ENCODE data around the gene ZNF668.

Gene ZNF668

DNA sequence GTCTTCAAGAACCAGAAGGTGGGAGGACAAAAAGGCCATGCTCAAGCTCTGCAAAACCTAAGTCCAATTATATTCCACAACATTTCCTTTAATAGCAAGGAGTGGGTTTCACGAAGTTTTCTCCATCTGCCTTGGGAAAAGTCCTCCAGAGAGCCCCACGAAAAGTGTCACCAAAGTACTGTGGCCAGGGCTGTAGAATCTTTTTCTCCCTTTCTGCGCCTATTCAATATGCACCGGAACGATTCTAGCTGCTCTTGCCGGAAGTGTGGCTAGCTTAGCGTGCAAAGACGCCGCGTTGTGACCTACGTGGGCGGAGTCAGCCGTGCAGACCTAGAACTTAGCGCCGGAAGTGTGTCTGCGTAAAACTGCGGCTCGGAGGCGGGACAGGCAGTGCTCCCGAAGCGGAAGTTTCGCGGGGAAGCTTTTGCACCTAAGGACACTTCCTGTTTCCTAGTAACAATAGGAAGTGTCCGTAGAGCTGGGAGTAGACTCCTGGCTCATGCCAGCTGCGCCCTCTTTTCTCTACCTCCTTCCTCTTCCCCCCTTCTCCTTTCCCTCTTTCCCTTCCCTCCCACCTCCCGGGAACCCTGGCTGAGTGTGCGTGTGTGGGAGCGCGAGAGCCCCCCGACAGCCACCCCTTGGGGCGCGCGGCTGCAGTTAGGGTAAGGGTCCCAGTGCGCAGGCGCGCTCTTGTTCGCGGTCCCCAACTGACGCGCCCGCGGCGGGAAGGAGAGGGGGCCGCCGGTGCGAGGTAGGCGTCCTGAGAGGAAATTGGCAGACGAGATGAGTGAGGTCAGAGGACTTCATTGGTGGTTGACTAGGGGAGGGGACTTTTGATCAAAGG, at the start of gene ZNF668, which contains the start of gene ZNF646:
ZNF668 (minus strand) TSS at position 271 of the 844 bp plus-strand sequence. CDS start 9,781 bp downstream, outside the sequence.
ZNF646 (plus strand) TSS at position 453 of the 844 bp plus-strand sequence. CDS start 1,903 bp downstream, outside the sequence.
- intact Hi-C loops (cut with DNase I) = loop anchor here (5.0 kb wide), 1 partner anchor 42 kb away; the partner anchor contains the start of gene STX4
- peak; percentile 97 to 100 (median 99) for DNase-seq

DNA sequence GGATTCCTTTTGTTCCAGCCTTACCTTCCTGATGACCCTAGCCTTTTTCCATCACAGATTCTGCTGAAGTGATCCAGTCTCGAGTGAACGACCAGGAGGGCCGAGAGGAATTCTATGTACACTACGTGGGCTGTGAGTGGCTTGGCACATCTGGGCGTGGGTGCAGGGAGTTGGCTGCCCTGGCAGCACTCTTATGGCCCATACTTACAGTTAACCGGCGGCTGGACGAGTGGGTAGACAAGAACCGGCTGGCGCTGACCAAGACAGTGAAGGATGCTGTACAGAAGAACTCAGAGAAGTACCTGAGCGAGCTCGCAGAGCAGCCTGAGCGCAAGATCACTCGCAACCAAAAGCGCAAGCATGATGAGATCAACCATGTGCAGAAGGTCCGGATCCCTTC, 46.1 kb upstream of the ZNF668 start:
- no peak for DNase-seq
- intact Hi-C loops (cut with DNase I) = no loop called here

DNA sequence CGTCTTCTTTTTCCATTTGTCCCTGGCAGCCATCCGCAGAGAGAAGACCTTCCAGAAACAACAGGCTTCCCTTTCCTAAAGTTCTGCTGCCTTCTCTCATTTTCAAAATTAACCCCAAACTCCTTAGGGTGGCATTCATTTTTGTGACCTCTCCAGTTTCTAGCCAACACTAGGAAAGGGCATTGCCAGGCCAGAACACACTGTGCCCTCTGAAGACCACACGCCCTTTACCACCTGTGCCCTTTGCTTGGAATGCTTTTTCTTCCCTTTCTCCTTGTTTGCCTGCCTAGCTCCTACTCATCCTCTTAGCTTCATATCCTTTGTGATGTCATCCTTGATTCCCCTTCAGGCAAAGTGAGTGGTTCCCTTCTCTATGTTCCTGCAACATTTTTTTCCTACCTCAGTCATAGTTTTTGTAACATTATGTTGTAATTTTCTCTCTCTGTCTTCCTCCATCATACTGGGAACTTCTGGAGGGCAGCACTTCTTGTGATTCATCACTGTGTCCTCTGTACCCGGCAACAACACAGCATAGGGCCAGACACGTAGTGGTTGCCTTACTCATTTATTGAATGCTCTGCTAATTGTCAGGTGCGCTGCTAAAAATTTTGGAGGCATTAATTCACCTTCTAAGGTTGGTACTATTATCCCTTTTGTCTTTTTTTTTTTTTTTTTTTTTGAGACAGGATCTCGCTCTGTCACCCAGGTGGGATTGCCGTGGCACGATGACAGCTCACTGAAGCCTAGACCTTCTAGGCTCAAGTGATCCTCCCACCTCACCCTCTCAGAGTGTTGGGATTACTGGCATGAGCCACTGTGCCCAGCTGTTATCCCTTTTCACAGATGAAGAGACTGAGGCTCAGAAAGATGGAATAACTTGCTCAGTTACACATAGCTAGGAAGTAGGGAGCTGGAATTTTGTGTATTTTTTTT, 44.4 kb upstream of the ZNF668 start:
- intact Hi-C loops (cut with DNase I) = no loop called here
- DNase-seq = peak in 1 of 42 donors; percentile 32

DNA sequence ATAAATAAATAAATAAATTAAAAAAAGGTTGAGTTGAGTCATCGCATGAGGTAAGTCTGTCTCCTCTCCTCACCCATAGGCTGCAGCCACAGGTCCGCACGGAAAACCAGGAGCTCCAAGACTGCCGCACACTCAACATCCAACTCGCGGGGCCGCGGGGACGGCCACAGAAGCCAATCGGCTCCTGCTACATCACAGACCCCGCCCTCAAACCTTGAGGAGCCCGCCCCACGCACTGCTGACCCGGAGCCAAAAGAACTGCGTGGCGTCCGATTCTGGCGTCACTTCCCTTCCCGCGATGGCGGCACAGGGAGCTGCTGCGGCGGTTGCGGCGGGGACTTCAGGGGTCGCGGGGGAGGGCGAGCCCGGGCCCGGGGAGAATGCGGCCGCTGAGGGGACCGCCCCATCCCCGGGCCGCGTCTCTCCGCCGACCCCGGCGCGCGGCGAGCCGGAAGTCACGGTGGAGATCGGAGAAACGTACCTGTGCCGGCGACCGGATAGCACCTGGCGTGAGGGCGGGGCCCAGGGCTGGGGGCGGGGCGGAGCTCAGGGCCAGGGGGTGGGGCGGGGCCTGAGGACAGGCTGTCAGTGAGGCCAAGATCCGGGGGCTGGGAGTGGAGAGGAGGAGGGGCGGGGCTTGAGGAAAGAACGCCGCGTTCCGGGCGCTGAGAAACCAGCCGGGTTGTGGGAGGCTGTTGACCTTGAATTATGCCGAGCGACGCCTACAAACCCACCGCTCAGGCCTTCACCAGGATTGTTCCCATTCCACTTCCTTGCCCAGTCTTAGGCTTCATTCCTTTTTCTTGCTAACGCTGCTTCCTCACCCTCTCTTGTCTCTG, 43.6 kb upstream of the ZNF668 start, which contains the start of gene KAT8:
KAT8 (plus strand) TSS at position 281 of the 839 bp plus-strand sequence; CDS start at position 299, 18 bp downstream.
- intact Hi-C loops (cut with DNase I) = no loop called here
- peak; percentile 97 to 100 (median 99) for DNase-seq

DNA sequence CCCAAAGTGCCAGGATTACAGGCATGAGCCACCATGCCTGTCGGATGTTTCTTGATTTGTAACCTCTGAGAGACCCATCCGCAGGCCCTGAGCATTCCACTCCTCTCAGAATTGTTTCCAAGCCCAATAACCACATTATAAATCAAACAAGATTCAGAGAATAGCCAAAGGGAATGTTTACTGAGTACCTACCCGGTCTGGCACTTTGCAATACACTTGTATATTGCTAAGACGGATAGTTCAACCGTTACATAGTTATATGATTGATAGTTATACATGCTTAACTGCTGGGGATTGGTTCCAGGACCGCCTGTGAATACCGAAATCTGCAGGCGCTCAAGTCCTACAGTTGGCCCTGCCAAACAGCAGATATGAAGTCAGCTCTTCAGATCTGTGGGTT, 40.4 kb upstream of the ZNF668 start:
- DNase-seq = no peak
- intact Hi-C loops (cut with DNase I) = no loop called here

DNA sequence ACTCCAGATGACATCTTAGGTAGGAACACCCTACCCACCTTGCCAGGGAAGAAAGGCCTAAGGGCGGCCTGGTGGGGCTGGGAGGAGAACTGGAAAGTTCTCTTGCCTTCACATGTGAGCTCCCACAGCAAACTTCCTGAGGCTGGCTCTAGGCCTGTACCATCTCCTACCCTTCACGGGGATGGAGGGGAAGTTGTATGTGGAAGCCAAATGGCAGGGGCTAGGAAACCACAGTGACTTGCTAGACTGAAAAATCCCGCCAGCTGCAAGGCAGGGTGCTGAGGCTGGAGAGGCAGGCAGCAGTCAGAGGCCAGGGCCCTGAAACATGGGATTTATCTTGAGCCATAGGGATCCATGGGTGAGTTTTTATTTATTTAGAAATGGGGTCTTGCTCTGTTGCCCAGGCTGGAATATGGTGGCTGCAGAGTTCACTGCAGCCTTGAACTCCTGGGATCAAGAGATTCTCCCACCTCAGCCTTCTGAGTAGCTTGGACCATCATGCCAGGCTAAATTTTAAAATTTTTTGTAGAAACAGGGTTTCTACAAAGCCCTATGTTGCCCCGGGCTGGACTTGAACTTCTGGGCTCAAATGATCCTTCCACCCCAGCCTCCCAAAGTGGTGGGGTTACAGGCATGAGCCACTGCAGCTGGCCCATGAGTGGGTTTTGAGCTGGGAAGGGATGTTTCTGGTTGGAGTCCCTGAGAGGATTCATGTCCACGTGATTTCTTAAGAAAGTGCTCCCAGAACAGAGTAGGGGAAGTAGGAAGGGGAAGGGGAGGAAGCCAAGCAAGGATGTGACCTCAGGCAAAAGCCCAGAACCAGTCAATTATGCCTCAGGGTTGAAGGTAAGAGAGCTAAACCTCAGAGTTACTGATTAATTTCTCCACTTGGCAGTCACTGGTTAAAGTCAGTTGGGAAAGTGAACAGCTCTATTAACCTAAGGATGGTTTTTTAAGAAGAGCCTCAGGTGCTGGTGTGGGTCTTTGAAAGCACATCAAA, 39.4 kb upstream of the ZNF668 start:
- DNase-seq = peak in 1 of 42 donors; percentile 52
- intact Hi-C loops (cut with DNase I) = no loop called here

DNA sequence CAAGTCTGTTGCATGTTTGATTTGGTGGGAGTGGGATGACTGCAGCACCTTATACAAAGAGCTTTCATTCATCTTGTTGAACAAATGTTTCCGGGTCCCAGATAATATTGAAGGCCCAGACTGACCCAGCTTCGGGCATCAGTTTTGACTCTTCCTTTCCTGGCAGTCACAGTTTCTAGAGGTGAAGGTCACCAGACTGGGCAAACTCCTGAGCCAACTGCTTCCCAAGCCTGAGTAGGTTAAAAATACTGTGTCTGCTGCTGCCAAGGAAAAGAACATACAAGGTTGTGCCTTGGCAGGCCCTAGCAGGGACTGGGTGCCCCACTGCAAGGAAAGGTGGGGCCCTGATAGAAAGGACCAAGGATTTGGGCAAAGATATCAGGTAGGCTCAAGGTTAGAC, 38.7 kb upstream of the ZNF668 start:
- no peak for DNase-seq
- intact Hi-C loops (cut with DNase I) = no loop called here

DNA sequence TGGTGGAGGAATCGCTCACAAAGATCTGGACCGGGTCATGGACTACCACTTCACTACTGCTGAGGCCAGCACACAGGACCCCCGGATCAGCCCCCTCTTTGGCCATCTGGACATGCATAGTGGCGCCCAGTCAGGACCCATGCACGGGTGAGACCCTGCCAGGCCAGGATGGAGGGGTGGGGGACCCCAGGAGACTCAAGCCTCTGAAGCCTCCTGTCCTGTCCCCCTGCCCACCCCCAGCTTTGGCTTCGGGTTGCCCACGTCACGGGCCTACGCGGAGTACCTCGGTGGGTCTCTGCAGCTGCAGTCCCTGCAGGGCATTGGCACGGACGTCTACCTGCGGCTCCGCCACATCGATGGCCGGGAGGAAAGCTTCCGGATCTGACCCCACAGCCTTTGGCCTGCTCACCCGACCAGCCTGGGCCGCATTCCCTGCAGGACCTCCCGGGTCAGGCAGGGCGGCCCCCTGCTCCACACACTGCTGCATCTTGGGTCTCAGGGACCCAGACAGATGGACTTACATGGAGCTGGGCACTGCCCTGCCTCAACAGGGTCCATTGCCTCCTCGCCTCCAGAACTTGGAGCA, 37.9 kb upstream of the ZNF668 start:
- DNase-seq = no peak
- intact Hi-C loops (cut with DNase I) = no loop called here

DNA sequence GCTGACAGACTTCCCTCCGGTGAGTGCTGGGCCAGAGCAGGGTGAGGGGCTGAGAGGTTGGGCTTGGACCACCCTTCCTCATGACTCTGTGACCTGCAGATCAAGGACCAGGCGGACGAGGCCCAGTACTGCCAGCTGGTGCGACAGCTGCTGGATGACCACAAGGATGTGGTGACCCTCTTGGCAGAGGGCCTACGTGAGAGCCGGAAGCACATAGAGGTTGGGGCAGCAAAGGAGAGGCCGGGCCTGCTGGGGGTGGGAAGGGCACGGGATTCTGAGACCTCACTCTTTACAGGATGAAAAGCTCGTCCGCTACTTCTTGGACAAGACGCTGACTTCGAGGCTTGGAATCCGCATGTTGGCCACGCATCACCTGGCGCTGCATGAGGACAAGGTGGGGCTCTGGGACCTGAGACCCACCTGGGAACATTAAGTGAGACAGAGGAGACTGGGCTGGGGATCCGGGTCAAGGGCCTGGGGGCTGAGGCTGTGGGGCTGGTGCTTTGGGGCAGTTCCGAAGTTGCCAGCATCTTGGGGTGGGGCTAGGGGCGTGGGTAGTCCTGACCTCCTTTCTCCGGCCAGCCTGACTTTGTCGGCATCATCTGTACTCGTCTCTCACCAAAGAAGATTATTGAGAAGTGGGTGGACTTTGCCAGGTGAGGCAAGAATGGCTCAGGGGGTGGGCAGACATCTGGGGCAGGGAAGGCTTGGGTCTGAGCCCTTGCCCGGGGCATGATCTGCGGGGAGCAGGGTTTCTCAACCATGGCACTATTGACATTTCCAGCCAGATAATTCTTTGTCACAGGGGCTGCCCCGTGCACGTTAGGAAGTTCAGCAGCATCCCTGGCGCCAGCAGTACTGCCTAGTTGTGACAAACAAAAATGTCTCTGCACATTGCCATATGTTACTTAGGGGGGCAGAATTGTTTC, 36.3 kb upstream of the ZNF668 start:
- no peak for DNase-seq
- intact Hi-C loops (cut with DNase I) = no loop called here

DNA sequence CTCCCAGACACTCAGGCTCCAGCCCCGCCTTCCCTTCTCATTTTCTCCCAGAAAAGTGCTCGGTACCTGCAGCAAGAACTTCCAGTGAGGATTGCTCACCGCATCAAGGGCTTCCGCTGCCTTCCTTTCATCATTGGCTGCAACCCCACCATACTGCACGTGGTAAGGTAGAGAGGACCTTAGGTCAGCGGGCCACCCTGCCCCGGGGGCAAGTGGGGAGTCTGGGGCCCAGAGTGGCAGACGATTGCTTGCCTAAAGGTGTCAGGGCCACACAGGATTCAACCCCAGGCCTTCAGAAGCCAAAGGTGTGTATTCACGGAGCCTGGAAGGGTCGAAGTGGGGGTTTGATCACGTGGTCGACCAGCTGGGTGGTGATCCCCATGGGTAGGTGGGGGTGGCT, 35.6 kb upstream of the ZNF668 start:
- no peak for DNase-seq
- intact Hi-C loops (cut with DNase I) = no loop called here

DNA sequence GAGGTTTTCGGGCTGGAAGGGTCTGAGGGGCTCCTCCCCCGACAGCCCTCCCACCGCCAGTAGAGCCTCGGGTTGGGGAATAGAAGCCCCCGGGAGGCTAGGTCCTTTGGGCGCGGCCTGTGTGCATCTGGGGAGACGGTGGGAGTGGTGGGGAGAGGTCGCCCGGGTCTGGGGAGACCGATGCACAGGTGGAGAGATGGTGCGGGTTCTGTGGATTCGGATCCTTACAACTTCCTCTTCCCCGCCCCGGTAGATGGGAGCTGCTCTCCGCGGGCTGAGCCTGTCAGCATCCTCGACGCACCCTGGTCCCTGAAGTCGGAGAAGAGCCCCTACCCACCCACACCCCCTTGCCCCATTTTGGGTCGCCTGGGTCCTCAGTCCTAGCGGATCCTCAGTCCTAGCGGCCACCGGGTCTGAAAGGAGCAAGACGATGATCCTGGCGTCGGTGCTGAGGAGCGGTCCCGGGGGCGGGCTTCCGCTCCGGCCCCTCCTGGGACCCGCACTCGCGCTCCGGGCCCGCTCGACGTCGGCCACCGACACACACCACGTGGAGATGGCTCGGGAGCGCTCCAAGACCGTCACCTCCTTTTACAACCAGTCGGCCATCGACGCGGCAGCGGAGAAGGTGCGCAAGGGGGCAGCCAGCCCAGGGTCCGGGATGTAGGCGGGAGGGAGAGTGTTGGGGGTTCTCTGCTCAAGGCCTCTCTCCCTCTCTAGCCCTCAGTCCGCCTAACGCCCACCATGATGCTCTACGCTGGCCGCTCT, 34.9 kb upstream of the ZNF668 start:
- intact Hi-C loops (cut with DNase I) = no loop called here

DNA sequence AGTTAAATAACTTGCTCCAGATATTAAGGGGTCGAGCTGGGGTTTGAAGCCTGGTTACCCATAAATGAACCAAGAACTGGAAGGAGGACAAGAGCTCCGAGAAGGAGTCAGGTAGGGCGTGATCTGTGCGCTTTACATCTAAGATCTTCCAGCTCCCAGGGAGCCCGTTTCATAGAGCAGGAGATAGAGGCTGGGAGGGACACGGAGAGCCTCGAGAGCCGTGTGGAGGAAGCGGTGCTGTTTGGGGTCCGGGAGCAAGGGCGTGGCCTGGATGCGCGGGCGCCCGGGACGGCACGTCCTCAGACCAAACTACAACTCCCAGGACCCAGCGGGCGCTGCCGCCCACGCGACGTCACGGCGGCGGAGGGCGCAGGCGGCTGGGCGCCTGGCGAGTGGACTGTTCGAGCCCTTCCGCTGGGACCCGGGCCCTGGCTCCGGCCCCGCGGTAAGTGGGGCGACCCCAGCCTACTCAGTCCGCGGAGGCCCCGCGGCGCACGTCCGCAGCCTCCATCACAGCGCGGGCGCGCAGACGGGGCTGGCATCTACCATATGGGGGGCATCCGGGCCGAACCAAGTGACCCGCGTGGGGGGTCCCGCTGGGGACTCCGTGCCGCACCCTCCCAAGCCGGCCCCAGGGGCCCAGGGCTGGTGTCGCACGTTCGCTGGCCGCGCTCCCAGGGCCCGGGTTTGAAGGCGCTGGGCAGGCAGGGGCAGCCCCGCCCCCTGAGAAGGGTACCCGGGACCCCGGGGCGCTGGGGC, 34.2 kb upstream of the ZNF668 start, which contains the start of gene BCKDK:
BCKDK (plus strand) TSS at position 352 of the 759 bp plus-strand sequence. CDS start 838 bp downstream, outside the sequence.
- peak; percentile 45 to 91 (median 84) for DNase-seq
- intact Hi-C loops (cut with DNase I) = no loop called here

More for the DNA sequence above, 34.9 kb upstream of the ZNF668 start:
- no peak for DNase-seq

DNA sequence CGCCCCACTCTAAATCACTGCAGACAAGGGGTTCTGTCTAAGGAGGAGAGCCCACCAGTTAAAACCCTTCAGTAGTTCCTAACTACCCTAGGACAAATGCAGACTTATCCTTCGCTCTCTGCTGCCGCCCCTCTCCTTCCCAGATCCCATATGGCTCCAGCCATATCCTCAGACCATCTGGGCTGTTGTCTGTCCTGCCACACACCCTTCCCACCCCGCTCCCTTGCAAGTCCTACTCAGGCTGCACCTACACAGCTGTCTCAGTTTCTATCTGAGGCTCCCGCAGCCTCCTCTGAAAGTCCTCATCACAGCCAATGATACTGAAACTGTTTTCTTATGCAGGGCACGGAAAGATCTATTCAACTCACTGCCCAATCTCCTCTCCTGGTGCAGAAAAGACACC, 33.4 kb upstream of the ZNF668 start:
- intact Hi-C loops (cut with DNase I) = no loop called here
- DNase-seq = no peak

All from head of caudate nucleus (tissue), 42 donors.